Right hindlimb (tissue), 1 donor: Measurements from ENCODE around the gene RFWD3.

ENCODE experiments used
- DNase-seq: peaks from one replicate; pipeline ENCODE4 v3.0.0-alpha.2; 2018

Gene RFWD3

GRCh38 chr16:74575807-74576643 is 90.7 kb downstream of the RFWD3 start:
- DNase-seq: no peak

GRCh38 chr16:74575175-74575806 is 91.4 kb downstream of the RFWD3 start:
- no peak for DNase-seq

- no peak for DNase-seq
These were observed 92.5 kb downstream of the RFWD3 start for GRCh38 chr16:74574146-74574545.

- DNase-seq: no peak
These were observed 93.1 kb downstream of the RFWD3 start for GRCh38 chr16:74573622-74574021.
